Limb (tissue), 2 donors: ENCODE measurements around the gene SLC25A36.
"Not testable (repeated sequence)": the region's sequence is repeated elsewhere in the genome, so short reads cannot be mapped to it uniquely, and the experiment has no call there.

Experiments
- DNase-seq, 2 donors: peaks; one replicate each; pipeline ENCODE4 v3.0.0-alpha.2; 2016; ENCODE audit errors: extremely low spot score in 2 of 2

The SLC25A36 gene

DNA sequence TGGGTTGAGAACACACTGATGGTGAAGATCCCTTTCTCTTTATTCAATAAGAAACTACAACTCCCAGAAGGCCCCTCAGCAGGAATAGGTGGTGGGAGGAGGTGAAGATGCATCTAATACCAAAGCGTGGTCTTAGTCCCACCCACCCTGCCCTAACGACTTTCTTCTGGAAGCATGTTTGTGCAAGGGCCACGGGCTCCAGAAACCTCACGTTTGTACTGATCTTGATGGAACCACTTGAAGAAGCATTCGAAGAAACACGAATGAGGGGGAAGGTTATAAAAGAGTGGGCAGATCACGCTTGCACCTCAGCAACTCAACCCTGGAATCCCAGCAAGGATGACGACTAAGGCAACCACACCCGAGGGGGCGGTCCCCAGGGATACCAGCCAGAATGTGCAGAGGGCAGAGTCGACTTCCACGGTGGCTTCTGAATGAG, 10.6 kb upstream of the SLC25A36 start:
- no peak for DNase-seq

DNA sequence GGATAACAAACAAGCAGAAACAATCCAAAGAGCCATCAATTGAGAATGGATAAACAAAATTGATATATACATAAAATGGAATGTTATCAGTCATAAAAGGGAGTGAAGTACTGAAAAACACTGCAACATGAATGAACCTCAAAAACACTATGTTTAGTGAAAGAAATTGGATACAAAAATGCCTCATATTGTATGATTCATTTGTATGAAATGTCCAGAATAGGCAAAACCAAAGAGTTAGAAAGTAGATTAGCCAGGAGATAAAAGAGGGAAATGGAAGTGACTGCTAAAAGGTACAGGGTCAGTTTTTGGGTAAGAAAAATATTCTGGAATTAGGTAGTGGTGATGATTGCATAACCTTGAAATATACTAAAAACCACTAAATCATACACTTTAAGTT, 9.8 kb upstream of the SLC25A36 start:
- DNase-seq, result no peak

DNA sequence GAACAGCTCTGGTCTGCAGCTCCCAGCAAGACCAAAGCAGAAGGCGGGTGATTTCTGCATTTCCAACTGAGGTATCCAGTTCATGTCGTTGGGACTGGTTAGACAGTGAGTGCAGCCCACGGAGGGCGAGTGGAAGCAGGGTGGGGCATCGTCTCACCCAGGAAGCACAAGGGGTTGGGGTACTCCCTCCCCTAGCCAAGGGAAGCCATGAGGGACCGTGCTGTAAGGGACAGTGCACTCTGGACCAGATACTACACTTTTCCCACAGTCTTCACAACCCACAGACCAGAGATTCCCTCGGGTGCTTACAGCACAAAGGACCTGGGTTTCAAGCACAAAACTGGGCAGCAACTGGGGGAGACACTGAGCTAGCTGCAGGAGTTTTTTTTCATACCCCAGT, 8.5 kb upstream of the SLC25A36 start:
- no peak for DNase-seq

DNA sequence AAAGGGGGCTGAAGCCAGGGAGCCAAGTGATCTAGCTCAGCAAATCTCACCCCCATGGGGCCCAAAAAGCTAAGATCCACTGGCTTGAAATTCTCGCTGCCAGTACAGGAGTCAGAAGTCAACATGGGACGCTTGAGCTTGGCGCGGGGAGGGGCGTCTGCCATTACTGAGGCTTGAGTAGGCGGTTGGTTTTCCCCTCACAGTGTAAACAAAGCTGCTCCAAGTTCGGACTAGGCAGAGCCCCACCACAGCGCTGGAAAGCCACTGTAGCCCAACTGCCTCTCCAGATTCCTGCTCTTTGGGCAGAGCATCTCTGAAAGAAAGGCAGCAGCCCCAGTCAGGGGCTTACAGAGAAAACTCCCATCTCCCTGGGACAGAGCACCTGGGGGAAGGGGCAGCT, 8.1 kb upstream of the SLC25A36 start:
- no peak for DNase-seq

DNA sequence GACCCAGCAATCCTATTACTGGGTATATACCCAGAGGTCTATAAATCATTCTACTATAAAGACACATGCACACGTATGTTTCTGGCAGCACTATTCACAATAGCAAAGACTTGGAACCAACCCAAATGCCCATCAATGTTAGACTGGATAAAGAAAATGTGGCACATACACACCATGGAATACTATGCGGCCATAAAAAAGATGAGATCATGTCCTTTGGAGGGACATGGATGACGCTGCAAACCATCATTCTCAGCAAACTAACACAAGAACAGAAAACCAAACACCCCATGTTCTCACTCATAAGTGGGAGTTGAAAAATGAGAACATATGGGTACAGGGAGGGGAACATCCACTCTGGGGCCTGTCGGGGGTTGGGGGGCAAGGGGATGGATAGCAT, 2.3 kb upstream of the SLC25A36 start:
- DNase-seq, result not testable (repeated sequence)

DNA sequence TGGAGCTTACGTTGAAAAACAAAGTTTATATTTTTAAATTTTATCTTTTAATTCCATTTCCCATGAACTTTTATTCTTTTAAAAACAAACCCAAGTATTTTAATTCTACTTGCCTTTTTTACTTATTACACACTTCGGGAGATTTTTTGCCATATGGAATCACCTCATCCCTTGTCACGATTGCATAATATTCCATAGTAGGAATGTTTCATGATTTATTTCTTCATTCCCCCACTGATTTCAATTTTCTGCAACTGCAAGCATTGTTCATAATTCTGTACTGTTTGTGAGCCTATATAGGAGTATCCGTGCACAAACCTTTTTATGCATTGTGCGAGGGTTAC, 574 bp upstream of the SLC25A36 start:
- DNase-seq, result no peak

DNA sequence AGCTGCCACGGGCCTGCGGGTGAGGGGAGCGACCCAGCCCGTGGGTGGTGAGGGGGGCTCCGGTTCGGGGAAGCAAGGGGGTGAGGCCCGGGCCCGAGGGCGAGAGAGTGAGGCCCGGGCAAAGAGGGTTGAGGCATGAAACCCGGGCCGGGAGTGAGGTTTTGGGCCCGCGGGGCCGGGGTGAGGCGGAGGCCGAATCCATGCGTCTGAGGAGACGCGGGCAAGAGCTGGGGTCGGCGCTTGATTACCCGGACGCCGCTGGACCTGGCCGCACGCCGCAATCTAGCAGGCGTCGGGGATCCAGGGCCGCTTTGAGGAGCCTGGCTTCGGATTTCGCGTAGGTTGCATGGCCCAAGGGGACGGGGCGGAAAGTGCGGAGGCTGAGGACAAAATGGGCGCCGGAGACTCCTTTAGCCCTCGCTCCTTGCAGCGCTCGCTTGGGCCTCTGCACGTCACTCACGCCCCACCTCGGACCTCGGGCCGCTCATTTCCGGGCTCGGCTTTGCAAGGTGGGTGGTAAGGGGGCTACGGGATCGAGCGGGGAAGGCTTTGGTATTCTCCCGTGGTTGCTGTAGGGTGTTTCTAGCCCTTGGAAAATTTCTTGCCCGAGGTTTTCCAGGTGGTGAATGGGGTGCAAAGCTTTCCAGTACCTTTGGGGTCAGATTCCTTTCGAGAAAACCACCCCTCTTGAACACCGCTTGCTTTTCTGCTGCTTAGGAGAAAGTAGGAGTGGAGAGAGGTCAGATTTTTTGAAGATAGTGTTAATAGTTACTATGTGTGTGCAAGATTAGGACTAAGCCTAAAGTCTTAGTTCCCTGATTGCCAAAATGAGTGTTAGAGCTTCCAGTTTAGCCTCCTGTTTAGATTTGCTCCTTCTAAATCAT, 827 bp downstream of the SLC25A36 start:
- DNase-seq, result peak; percentile 54 to 85

DNA sequence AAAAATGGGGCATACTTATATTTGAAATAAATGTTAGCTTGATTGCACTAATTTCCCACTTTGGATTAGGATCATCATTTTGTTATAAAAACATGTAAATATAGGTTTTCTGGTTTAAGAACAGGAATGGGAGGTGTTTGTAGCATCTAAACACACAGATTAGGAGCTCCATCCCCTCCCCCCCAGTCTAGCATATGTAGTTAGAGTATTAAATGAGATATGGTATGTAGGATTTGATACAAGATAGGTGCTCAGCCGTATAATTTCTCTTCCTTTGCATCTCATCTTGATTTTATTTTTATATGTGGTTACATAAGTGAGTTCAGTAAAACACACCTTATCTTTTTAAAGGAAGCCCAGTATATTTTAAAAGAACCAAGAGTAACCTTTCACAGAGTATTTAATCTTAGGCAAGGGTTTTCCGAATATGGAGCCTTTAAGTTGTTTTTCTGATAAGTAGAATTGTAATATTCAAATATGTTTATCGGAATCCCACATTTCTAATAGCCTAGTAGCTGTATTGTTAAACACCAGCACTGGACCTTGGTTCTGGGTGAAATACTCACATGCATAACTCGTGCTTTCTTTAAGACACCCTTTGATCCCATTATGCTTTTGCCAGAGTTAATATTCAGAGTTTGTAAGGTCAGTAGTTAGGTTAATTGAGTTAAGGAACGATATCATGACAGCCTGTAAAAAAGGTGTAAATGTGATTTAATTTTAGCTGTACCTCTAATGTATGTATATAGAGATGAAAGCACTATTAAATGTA, 2.3 kb downstream of the SLC25A36 start:
- DNase-seq, result no peak

DNA sequence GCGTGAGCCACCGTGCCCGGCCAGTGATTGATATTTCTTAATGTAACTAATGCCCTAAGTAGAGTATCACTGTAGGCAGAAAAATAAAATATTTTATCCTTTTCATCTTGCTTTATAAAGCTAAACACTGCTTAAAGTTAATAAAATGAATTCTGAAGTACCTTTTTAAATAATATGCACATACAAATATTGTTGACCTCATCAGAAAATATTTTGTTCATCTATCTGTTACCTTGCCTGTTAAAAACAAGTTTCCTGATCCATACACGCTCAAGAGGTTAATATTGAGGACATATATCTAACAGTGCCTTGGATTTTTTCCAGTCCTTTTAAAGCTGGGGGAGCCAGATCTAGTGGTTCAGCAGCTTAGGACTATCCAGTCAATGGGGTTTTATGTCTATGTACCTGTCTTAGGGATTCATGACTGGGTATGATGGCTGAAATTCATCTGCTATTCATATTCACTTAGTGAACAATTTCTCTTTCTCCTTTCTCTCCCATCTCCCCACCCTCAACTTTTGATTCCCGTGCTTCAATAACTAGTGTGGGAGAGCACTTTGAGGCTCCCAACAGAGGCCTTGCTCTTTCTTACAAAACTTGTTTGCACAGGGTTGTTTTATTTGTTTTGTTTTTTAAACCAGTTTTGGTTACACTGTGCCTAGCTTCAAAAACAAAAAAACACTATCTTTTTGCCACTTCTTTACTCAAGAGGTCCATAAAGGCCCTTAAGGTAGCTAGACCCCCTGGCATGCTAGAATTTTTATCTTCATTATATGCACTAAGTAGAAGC, 7.0 kb downstream of the SLC25A36 start:
- no peak for DNase-seq

DNA sequence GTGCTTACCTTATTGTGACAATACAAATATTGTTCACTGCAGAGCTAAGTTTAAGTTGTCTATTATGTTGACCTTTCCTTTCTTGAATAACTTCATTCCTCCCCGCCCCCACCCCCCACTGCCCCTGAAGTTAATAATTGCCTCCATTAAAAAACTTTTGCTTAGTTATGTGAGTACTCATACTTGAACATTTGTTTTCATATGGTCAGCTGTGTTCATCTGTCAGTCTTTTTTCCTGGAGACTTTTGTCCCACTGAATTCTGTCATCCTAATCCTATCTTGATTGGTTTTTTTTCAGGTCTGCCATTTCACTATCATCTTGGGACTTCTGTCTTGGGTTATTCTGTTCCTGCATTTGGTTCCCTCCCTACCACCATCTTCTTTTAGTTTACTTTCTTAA, 8.5 kb downstream of the SLC25A36 start:
- no peak for DNase-seq

DNA sequence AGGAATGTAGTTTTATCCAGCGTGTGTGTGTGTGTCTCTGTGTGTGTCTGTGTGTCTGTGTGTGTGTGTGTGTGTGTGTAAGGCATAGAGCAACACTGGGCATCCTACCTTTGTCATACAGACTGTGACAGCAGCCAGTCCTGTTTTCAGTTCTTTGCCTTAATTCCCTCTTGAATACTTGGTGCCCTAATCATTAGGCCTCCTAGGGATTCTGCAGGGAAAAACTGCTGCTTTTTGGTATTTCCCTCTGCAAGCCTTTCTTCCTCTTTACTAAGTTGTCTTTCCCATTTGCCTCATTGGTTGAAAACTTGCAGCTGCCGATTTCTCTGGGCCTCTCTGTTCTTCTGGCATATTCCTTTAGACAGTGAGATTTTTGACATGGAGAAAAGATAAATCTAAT, 9.2 kb downstream of the SLC25A36 start:
- no peak for DNase-seq

DNA sequence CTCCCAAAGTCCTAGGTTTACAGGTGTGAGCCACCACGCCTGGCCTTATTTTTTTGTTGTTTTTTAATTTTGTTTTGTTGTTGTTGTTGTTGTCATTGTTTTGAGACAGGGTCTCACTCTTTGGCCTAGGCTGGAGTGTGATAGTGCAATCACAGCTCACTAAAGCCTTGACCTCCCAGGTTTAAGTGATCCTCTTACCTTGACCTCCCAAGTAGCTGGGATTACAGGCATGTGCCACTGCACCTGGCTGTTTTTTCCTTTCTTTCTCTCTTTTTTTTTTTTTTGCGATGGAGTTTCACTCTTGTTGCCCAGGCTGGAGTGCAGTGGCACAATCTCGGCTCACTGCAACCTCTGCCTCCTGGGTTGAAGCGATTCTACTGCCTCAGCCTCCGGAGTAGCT, 10.1 kb downstream of the SLC25A36 start:
- DNase-seq, result not testable (repeated sequence)

DNA sequence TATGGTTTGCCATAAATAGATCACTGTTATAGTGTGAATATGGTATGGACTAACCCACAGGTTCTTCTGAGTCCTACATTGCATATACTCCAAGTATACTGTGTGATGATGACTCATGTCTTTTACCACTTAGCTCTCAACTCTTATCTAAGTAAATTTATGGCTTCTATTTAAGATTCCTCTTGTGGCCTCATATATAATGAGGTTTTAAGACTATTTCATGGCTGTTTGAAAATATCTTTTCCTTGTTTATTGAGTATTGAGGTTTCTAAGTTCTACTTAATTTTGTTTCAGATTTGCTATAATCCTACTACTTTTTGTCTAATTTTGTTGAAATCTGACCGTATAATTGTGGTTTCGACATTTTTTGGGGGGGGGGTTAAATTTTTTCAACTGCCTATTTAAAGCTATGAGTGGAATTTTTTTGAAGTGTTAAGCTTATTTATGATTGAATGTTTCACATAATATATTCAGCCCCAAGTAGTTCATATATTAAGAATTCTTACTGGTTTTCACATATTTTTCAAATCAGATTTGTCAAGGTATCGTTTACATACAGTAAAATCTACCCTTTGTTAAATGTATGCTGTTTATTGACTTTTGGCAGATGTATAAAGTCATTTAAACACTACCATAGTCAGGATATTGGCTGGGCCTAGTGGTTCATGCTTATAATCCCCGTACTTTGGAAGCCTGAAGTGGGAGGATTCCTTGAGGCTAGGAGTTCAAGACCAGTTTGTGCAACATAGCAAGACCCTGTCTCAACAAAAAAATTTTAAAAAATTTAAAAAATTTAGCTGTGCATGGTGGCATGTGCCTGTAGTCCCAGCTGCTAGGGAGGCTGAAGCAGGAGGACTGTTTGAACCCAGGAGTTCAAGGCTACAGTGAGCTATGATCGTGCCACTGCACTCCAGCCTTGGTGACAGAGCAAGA, 11.7 kb downstream of the SLC25A36 start:
- DNase-seq, result no peak

DNA sequence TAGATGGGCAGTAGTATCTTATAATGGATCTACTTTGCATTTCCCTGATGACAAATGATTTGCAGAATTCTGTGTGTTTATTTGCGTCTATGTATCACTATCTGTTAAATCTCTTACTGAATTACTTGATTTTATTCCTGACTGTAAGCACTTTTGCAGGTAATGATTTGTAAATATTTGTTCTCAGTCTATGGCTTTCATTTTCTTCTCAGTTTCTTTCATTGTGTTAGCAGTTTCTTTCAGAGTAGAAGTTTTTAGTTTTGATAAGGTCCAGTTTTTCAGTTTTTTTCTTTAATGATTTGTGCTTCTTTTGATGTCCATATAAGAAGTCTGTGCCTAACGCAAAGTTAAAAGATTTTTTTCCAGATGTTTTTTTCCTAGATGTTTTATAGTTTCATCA, 12.9 kb downstream of the SLC25A36 start:
- DNase-seq, result no peak

DNA sequence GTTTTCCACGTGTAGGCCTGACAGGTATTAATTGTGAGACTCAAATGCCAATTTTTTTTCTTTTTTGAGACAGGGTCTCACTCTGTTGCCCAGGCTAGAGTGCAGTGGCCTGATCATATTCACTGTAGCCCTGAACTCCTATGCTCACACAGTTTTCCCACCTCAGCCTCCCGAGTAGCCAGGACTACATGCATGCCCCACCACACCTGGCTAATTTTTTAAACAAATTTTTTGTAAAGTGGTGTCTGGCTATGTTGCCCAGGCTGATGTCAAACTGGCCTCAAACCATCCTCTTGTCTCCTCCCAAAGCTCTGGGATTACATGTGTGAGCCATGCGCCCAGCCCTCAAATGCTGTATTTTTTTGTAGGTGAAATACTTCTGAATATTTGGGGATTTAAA, 14.0 kb downstream of the SLC25A36 start:
- no peak for DNase-seq

DNA sequence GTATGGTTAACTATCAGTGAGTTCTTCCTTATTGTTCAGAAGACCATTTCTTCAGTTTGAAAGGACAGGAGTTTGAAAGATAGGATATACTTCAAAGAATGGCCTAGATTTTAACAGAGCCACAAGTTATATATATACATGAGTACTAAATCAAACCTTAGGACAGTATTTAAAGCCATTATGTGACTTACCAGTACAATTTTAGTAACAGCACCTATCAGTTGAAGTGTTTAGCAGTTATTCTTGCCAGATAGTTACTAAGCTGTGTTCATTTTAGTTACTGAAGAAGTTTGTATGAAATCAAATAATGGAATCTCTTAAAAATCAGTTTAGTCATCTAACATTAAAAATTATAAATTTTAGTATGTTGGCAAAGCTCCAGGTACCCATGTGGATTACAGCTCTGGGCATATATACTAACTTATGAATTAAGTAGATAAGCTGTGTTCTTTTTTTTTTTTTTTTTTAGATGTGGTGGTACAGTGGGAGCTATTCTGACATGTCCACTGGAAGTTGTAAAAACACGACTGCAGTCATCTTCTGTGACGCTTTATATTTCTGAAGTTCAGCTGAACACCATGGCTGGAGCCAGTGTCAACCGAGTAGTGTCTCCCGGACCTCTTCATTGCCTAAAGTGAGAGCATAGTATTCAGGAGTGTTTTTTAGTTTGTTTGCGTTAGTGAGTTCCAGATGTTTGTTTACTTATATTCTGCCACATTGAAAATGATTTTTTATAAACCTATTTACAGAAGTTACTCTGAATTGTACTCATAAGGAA, 14.6 kb downstream of the SLC25A36 start:
- DNase-seq, result no peak

DNA sequence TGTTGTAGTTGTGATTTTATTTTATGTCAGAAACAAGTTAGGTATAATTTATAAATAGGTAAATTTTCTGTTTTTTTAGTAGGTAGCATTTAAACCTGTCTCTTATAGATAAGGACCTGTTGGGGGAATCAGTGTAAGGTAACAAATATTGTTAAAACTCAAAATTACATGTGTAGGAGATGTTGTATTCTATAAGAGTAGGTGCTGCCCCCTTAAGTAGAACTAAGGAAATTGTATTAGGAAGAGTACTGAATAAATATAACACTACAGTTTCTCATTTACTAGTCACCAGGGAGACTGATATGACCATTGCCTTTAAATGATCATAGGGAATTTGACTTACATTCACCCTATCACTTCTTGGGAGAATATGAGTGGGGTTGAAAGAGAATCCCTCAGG, 31.2 kb downstream of the SLC25A36 start:
- DNase-seq, result peak in 1 of 2 donors; percentile 29

DNA sequence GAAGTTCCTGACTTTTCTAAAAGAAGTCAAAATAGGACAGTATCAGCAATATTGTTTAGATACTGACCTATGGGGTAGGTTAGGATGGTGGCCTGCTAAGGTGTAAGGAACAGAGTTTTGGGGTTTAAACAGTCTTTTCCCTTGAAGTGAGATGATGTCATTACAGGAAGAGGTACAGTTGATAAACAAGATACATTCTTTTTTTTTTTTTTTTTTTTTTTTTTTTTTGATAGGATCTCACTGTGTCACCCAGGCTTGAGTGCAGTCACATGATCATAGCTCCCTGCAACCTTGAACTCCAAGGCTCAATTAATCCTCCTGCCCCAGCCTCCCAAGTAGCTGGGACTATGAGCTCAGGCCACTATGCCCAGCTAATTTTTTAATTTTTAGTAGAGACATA, 33.3 kb downstream of the SLC25A36 start:
- no peak for DNase-seq

DNA sequence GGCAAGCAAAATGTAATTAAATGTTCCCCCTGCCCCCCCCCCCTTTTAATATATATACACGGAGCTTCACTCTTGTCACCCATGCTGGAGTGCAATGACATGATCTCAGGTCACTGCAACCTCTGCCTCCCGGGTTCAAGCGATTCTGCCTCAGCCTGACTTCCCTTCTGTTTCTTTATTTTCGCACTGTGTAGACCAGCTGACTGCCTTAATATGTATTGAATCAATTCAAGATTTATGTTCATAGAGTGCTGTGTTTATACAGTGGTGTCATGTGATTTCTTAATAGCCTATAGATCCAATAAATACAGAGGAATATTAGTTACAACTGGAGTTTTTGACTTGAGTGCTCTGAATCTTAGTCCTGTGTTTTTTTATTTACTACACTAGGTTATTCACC, 39.0 kb downstream of the SLC25A36 start:
- DNase-seq, result no peak

DNA sequence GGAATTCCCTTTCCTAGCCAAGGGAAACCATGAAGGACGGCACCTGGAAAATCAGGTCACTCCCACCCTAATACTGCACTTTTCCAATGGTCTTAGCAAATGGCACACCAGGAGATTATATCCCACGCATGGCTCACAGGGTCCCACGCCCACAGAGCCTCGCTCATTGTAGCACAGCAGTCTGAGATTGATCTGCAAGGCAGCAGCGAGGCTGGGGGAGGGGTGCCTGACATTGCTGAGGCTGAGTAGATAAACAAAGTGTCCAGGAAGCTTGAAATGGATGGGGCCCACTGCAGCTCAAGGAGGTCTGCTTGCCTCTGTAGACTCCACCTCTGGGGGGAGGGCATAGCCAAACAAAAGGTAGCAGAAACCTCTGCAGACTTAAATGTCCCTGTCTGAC, 46.2 kb downstream of the SLC25A36 start:
- not testable (repeated sequence) for DNase-seq
